GM18499 (cell line): ENCODE data around the gene BEX1.

Source experiments
- ATAC-seq: cut with Tn5 transposase; IDR thresholded peaks from one replicate; pipeline ENCODE4 v1.9.1; 2021; ENCODE audit warnings: moderate number of reproducible peaks; ENCODE audit not compliant: insufficient read depth, unreplicated experiment

The BEX1 gene

DNA sequence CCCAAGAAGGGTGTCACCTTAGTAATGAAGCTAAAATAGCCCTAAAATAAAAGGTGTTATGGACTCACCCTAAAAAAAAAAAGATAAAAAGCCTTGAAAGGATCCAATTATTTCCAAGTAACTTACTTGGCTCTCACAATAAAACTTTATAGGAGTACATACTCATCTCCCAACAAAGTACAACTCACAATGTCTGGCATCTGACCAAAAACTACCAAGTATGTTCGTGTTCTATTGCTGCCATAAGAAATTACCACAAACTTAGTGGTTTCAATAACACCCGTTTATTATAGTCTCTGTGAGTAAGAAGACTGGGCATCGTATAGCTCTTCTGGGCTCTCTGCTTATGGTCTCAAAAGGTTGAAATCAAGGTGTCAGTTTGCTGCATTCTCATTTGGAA is 51.0 kb downstream of the BEX1 start:
- no peak for ATAC-seq
